Measurements from ENCODE around the gene RBSN. TPM values are rescaled to one million over a fixed set of nuclear protein-coding genes. Genes with fewer than 3 reads are reported as not detected.

RBSN gene
- polyA plus RNA-seq, 1 experiment: 14.3 TPM

DNA sequence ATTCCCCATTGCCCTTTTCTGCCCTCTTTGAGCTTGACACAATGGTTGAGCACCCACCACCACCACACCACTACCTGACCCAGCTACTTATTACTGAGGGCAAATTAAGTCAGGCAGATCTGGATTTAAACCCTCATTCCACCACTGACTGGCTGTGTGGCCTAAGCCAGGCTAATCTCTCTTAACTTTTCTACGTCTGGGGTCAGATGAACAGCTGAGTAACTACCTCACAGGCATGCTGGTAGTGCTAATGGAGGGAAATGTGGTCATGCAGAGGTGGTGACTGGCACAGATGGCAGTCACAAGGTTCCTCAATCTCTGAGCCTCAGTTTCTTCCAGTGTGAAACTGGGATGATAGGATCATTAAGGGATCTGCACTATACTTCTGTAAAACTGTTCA lies 29.5 kb downstream of the RBSN start:
- no peak overlapping the region for H3K4me3 ChIP-seq (ENCODE audit: low read depth, low read length)
- no peak overlapping the region for H3K27ac ChIP-seq (ENCODE audit: low read depth, low read length)
- DNase-seq (ENCODE audit: low read depth, low spot score): no peak
- no peaks in the 10 kb centered on the region for H3K27me3 ChIP-seq (ENCODE audit: control insufficient read depth, insufficient read depth, low read length)
- ChIA-PET CTCF (no interaction called here), POLR2A (no interaction called here)
- TF ChIP-seq, protein P1, sequence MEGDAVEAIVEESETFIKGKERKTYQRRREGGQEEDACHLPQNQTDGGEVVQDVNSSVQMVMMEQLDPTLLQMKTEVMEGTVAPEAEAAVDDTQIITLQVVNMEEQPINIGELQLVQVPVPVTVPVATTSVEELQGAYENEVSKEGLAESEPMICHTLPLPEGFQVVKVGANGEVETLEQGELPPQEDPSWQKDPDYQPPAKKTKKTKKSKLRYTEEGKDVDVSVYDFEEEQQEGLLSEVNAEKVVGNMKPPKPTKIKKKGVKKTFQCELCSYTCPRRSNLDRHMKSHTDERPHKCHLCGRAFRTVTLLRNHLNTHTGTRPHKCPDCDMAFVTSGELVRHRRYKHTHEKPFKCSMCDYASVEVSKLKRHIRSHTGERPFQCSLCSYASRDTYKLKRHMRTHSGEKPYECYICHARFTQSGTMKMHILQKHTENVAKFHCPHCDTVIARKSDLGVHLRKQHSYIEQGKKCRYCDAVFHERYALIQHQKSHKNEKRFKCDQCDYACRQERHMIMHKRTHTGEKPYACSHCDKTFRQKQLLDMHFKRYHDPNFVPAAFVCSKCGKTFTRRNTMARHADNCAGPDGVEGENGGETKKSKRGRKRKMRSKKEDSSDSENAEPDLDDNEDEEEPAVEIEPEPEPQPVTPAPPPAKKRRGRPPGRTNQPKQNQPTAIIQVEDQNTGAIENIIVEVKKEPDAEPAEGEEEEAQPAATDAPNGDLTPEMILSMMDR (IDR thresholded peaks at IDR 0.05; ENCODE audit: low read depth, low read length): no peak
- peaks cover 6% of the 10 kb centered on the region; the same call in 1 of the 2 replicates for H3K9me3 ChIP-seq (ENCODE audit: control insufficient read depth, insufficient read depth, low read length)

GRCh38 chr3:15066467-15066866 lies 32.5 kb downstream of the RBSN start:
- CTCF ChIA-PET: interaction anchor here (1.2 kb wide), 1 partner anchor 15 kb away, joined by 3 read pairs; no protein-coding TSS in a partner anchor
- DNase-seq (ENCODE audit: low read depth, low spot score): no peak
- POLR2A ChIA-PET: no interaction called here
- TF ChIP-seq, protein P1 (IDR thresholded peaks at IDR 0.05; ENCODE audit: low read depth, low read length): no peak
- Histone ChIP-seq H3K9me3 (ENCODE audit: control insufficient read depth, insufficient read depth, low read length) (peaks cover 6% of the 10 kb centered on the region; the same call in 1 of the 2 replicates), H3K4me3 (ENCODE audit: low read depth, low read length) (no peak overlapping the region), H3K27me3 (ENCODE audit: control insufficient read depth, insufficient read depth, low read length) (no peaks in the 10 kb centered on the region), H3K27ac (ENCODE audit: low read depth, low read length) (no peak overlapping the region)

DNA sequence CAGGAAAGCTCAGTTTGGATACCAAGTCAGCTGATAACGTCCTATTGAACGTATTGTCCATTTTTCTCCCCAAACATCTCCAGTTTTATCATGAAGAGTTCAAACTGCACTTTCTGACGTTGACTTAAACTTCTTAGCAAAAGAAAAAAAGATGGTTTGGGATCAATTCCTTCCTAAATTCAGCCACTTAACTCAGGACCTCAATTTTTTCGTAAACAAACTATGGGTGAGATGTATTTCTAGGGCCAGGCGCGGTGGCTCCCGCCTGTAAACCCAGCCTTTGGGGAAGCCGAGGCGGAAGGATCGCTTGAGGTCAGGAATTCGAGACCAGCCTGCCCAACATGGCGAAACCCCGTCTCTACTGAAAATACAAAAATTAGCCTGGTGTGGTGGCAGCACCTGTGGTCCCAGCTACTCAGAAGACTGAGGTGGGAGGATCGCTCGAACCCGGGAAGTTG lies 33.4 kb downstream of the RBSN start:
- Histone ChIP-seq H3K4me3 (ENCODE audit: low read depth, low read length) (peak overlapping the region; percentile 98), H3K9me3 (ENCODE audit: control insufficient read depth, insufficient read depth, low read length) (peaks cover 6% of the 10 kb centered on the region; the same call in 1 of the 2 replicates), H3K27me3 (ENCODE audit: control insufficient read depth, insufficient read depth, low read length) (no peaks in the 10 kb centered on the region), H3K27ac (ENCODE audit: low read depth, low read length) (no peak overlapping the region)
- CTCF ChIA-PET: interaction anchor here (0.9 to 2.2 kb wide), 2 partner anchors 43 to 140 kb away, joined by 3 to 6 read pairs; no protein-coding TSS in a partner anchor
- TF ChIP-seq, protein P1 (IDR thresholded peaks at IDR 0.05; ENCODE audit: low read depth, low read length): no peak
- POLR2A ChIA-PET: interaction anchor here (0.6 to 2.0 kb wide), 10 partner anchors 14 to 1685 kb away, joined by 3 to 10 read pairs (median 3); partner anchors contain the start of genes CHCHD4, LSM3, RBSN and TMEM43
- no peak for DNase-seq (ENCODE audit: low read depth, low spot score)

DNA sequence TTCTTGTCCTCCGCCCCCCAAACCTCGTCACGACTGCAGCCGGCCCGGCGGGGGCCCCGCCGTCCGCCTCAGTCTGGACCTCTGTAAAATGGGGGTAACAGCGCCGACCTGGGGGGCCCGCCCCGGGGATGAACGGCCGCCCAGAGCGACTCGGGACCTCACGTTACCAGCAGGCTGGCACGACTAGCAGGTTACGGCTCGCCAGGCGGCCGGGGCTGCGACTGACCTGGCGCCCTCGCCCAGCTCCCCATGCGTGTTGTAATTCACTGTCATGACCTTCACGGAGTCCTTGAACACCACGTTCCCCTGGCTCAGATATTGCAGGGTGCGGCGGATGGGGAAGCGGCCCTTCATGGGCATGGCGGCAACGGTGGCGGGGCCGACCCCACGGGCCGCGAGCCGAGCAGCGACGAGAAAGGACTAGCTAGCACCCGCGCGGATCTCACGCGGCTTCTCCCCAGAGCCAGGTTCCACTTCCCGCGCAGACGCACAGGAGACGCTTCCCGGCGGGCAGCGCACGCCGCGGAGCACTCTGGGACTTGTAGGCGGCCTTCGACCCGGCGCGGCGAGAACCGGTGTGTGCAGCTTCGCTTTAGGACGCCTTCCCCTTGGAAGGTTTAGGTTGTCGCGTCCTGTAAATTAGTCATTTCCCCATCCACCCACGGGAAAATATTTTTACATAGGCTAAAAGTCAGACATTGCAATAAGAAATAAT lies 34.0 kb downstream of the RBSN start, which contains the start of gene MRPS25:
Gene MRPS25 (minus strand): TSS at position 481 of the 715 bp plus-strand sequence. CDS start 121 bp downstream, at position 360.
- Histone ChIP-seq H3K4me3 (ENCODE audit: low read depth, low read length) (peak within 1 kb of the TSS; percentile 98), H3K27ac (ENCODE audit: low read depth, low read length) (peak within 1 kb of the TSS; percentile 57), H3K9me3 (ENCODE audit: control insufficient read depth, insufficient read depth, low read length) (peaks cover 6% of the 10 kb centered on the region; the same call in 1 of the 2 replicates), H3K27me3 (ENCODE audit: control insufficient read depth, insufficient read depth, low read length) (no peaks in the 10 kb centered on the region)
- CTCF ChIA-PET: interaction anchor here (0.9 to 2.2 kb wide), 2 partner anchors 44 to 139 kb away, joined by 3 to 6 read pairs; no protein-coding TSS in a partner anchor
- TF ChIP-seq, protein P1 (IDR thresholded peaks at IDR 0.05; ENCODE audit: low read depth, low read length): no peak
- POLR2A ChIA-PET: interaction anchor here (0.6 to 2.0 kb wide), 10 partner anchors 14 to 1684 kb away, joined by 3 to 10 read pairs (median 3); partner anchors contain the start of genes CHCHD4, LSM3, RBSN and TMEM43
- peak; percentile 83 for DNase-seq (ENCODE audit: low read depth, low spot score)

All from AG04450 (cell line).